Gastroesophageal sphincter (tissue), 4 donors: Measurements from ENCODE around the gene SLC6A19. TPM values are rescaled to one million over a fixed set of nuclear protein-coding genes. Genes with fewer than 3 reads are reported as not detected.

Experiments
- ATAC-seq: fragments of 150-250 bp; one replicate; pipeline ENCODE4 v1.9.1; 2016; ENCODE audit warnings: mild to moderate bottlenecking, moderate library complexity
- H3K27ac ChIP-seq, 4 donors: fragments of 200-600 bp; sonication (generic) in 3 of 4; 1 replicate in 3 of 4; 2 replicates in 1 of 4; pipeline ENCODE4 v1.5.1; 2016 to 2019
- H3K27me3 ChIP-seq: fragments of 200-600 bp; sonication (generic); one replicate; pipeline ENCODE4 v1.5.1; 2019
- H3K36me3 ChIP-seq, 2 donors: fragments of 200-600 bp; sonication (generic); one replicate each; pipeline ENCODE4 v1.5.1; 2019; ENCODE audit warnings: control low read depth in 1 of 2
- H3K4me1 ChIP-seq, 3 donors: fragments of 200-600 bp; sonication (generic); 1 replicate in 2 of 3; 2 replicates in 1 of 3; pipeline ENCODE4 v1.5.1; 2016 to 2019; ENCODE audit warnings: control low read depth in 2 of 3
- H3K4me3 ChIP-seq, 2 donors: fragments of 200-600 bp; sonication (generic); one replicate each; pipeline ENCODE4 v1.5.1; 2019; ENCODE audit warnings: mild to moderate bottlenecking in 1 of 2, moderate library complexity in 1 of 2
- H3K9me3 ChIP-seq, 3 donors: fragments of 200-600 bp; sonication (generic); one replicate each; pipeline ENCODE4 v1.5.1; 2017 to 2019; ENCODE audit warnings: control low read depth in 2 of 3
- CTCF ChIP-seq, 4 experiments: fragments of 200-600 bp in 2 of 4; fragments of 450-650 bp in 2 of 4; sonication (generic) in 1 of 4; IDR thresholded peaks; one replicate each; pipeline ENCODE4 v1.5.1; 2017 to 2019; ENCODE audit warnings: antibody characterized with exemption in 4 of 4, mild to moderate bottlenecking in 2 of 4, moderate library complexity in 2 of 4
- EP300 ChIP-seq: sonication (generic); formaldehyde crosslinking; IDR thresholded peaks from one replicate; pipeline ENCODE4 v1.6.1; 2017; ENCODE audit warnings: antibody characterized with exemption, mild to moderate bottlenecking
- POLR2A ChIP-seq, 2 donors: fragments of 450-650 bp; IDR thresholded peaks; one replicate each; pipeline ENCODE4 v1.6.1; 2017; ENCODE audit warnings: antibody characterized with exemption in 2 of 2, mild to moderate bottlenecking in 2 of 2, moderate library complexity in 1 of 2
- POLR2AphosphoS5 ChIP-seq: sonication (generic); formaldehyde crosslinking; IDR thresholded peaks from one replicate; pipeline ENCODE4 v1.6.1; 2017; ENCODE audit warnings: antibody characterized with exemption
- WGBS, 2 donors: methylation state at CpG; one replicate each; pipeline ENCODE4 v1.1.5; 2018; ENCODE audit warnings: low coverage in 1 of 2; 5-methylcytosine and 5-hydroxymethylcytosine counted together
- total RNA-seq, 4 donors: library from RNA; depleted of rRNA; stranded (reverse); fragments of >200 nt; gene quantifications; one replicate each; pipeline ENCODE4 v1.1.0, GENCODE V29; 2016

SLC6A19 gene
- total RNA-seq, 4 donors from 2014 or later = not detected

DNA sequence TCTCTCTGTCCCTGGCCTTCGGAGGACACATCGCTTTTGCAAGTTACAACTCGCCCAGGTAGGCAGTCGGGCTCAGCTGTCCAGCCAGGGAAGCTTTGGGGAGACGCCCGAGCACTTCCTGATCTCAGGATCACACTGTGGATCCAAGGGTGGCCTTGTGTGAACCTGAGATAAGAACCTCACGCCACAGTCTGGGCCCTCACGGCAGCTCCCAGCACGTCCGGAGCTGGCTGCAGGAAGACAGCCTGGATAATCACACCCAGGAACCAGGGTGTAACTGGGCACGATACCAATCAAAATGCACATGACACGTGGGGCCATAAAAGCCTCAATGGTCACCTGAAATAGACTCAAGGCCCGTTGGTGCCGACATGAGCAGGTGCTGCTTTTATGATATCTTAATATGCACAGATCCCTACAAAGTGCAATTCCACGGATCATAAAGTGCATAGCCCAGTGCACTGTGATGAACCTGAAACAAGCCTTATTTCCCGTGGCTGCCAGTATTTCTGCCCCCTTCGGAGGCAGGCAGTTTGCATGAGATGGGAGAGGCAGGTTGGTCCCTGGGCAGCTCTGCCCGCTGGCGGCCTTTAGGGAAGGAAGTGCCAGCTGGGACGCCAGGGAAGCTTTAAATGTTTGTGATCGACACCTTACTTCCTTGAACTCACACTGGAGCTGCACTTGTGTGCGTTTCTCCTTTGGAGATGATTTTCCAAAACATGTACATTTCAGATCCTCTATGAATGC lies 38.3 kb downstream of the SLC6A19 start:
- ATAC-seq = no peak

GRCh38 chr5:1240496-1241260 lies 39.3 kb downstream of the SLC6A19 start:
- Histone ChIP-seq H3K4me1 (no peaks in the 10 kb centered on the region), H3K4me3 (no peak overlapping the region), H3K27me3 (peaks cover 33% of the 10 kb centered on the region), H3K36me3 (no peaks in the 10 kb centered on the region), H3K9me3 (peaks cover 0 to 13% (median 0%) of the 10 kb centered on the region in 3 donors), H3K27ac (no peak overlapping the region)
- no peak for ATAC-seq
- WGBS, 2 donors = 79% methylated on average over 12 of the region's 29 CpGs; no CpG with 5 or more reads in 1 of the 2 donors
- TF ChIP-seq EP300 (no peak), CTCF (IDR thresholded peaks at IDR 0.05) (no peak), POLR2AphosphoS5 (no peak), POLR2A (IDR thresholded peaks at IDR 0.05) (no peak)

More for the DNA sequence above, 38.3 kb downstream of the SLC6A19 start:
- TF ChIP-seq EP300 (no peak), POLR2A (IDR thresholded peaks at IDR 0.05) (no peak), POLR2AphosphoS5 (no peak), CTCF (IDR thresholded peaks at IDR 0.05) (no peak)
- Histone ChIP-seq H3K4me3 (no peak overlapping the region), H3K9me3 (peaks cover 0 to 23% (median 0%) of the 10 kb centered on the region in 3 donors), H3K27ac (no peak overlapping the region), H3K27me3 (peaks cover 32% of the 10 kb centered on the region), H3K4me1 (no peaks in the 10 kb centered on the region), H3K36me3 (no peaks in the 10 kb centered on the region)
- WGBS, 2 donors = 83 to 86% methylated on average over 7 to 10 of the region's 22 CpGs

- Histone ChIP-seq H3K9me3 (peaks cover 0 to 4% (median 0%) of the 10 kb centered on the region in 3 donors), H3K27me3 (peaks cover 42% of the 10 kb centered on the region), H3K27ac (no peak overlapping the region), H3K4me1 (peaks cover 0 to under 1% (median 0%) of the 10 kb centered on the region in 3 donors), H3K4me3 (no peak overlapping the region), H3K36me3 (no peaks in the 10 kb centered on the region)
- TF ChIP-seq POLR2A (IDR thresholded peaks at IDR 0.05) = no peak
- no peak for TF ChIP-seq CTCF (IDR thresholded peaks at IDR 0.05)
- no peak for TF ChIP-seq POLR2AphosphoS5
- no peak for TF ChIP-seq EP300
- ATAC-seq = no peak
- WGBS, 2 donors = 60 to 80% methylated on average over 1 to 10 of the region's 22 CpGs
These were observed 40.2 kb downstream of the SLC6A19 start for GRCh38 chr5:1241509-1242080.

DNA sequence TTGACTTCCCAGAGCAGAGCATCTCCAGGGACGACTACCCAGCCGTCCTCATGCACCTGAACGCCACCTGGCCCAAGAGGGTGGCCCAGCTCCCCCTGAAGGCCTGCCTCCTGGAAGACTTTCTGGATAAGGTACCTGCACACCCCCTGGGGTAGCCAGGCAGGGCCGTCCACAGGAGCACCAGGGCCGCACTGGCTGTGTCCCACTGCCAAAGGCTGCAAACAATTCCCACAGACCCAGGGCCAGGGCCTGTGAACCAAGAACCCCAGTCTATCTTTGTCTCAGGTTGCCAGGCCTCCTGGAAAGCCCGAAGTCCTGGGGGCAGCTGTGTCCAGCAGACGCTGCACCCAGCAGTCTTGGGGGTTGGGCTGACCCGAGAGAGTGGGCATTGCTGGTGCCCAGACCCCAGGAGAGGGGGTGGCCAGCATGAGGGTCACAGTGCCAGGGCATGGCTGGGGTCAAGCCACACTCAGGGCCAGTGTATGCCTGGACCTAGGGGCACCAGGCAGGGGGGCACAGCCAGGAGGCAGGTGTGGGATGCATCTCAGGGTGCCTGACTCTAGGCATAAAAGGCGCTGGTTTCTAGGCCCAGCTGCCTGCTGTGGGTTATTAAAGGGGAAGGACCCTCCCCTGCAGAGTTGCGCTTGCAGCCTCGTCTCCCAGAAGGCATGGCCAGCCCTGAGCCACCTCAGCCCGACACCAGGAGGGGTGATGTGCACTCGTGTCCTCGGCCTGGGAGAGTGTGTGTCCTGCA lies 41.5 kb downstream of the SLC6A19 start:
- WGBS, 2 donors = no CpG with 5 or more reads among the region's 14 CpGs
- ATAC-seq = no peak
- Histone ChIP-seq H3K36me3 (no peaks in the 10 kb centered on the region), H3K27me3 (peaks cover 55% of the 10 kb centered on the region), H3K27ac (no peak overlapping the region), H3K4me1 (peaks cover 0 to 5% (median 0%) of the 10 kb centered on the region in 3 donors), H3K4me3 (no peak overlapping the region), H3K9me3 (no peaks in the 10 kb centered on the region)
- no peak for TF ChIP-seq POLR2A (IDR thresholded peaks at IDR 0.05)
- TF ChIP-seq CTCF (IDR thresholded peaks at IDR 0.05) = no peak
- no peak for TF ChIP-seq EP300
- no peak for TF ChIP-seq POLR2AphosphoS5
